ENCODE results near the gene ATF4.

Gene ATF4

DNA sequence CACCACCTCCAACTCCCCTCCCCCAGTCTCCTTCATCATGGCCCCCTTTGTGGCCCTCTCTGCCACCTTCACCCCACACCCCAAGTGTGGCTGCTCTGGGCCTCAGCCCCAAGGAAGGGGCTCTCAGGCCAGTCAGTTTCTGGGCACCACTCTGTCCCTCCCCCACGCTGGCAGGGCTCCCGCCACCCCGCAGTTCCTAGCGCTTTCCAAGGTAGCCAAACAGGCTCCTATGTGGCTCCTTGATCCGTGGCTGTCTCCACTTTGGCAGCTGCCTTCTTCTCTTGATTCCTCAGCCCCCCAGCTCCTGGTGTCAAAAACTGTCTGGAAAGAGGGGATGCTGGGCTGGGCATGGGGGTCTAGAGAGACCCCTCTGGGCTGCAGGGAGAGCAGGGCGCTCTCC, 39.8 kb downstream of the ATF4 start:
- no peak for DNase-seq

GRCh38 chr22:39562839-39563489, 42.6 kb downstream of the ATF4 start:
- DNase-seq, result no peak

DNA sequence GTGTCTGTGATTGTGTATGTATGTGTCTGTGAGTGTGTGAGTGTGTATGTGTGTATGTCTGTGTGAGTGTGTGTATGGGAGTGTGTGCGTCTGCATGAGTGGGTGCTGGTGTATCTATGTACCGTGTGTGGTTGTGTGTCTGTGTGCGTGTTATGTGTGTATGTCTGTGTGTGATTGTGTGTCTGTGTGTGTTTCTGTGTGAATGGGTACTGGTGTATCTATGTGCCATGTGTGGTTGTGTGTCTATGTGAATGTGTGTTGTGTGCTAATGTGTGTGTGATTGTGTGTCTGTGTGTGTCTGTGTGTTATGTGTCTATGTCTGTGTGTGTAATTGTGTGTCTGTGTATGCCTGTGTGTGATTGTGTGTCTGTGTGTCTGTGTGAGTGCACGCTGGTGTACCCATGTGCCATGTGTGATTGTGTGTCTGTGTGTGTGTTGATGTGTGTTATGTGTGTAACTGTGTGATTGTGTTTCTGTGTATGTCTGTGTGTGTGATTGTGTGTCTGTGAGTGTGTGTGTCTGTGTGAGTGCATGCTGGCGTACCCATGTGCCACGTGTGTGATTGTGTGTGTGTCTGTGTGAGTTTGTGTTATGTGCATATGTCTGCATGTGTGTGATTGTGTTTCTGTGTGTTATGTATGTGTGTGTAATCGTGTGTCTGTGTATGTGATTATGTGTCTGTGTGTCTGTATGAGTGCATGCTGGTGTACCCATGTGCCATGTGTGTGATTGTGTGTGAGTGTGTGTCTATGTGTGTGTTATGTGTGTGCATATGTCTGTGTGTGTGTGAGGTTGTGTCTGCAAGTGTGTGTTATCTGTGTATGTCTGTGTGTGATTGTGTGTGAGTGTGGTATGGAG, 43.4 kb downstream of the ATF4 start:
- DNase-seq, result no peak

DNA sequence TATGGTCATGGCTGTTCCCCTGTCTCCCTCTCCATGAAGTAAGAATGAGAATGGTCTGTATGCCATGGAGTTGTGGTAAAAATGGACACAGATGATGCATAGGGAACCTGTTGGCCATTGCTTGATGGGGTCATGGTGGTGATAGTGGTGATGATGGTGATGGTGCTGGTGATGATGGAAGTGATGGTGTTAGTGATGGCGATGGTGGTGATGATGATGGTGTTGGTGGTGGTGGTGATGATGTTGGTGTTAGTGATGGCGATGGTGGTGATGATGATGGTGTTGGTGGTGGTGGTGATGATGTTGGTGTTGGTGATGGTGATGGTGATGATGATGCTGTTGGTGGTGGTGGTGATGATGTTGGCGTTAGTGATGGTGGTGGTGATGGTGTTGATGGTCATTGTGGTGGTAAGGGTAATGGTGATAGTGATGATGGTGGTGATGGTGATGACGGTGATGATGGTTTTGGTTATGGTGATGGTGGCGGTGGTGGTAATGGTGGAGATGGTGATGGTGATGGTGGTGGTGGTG, 45.1 kb downstream of the ATF4 start:
- DNase-seq, result no peak

DNA sequence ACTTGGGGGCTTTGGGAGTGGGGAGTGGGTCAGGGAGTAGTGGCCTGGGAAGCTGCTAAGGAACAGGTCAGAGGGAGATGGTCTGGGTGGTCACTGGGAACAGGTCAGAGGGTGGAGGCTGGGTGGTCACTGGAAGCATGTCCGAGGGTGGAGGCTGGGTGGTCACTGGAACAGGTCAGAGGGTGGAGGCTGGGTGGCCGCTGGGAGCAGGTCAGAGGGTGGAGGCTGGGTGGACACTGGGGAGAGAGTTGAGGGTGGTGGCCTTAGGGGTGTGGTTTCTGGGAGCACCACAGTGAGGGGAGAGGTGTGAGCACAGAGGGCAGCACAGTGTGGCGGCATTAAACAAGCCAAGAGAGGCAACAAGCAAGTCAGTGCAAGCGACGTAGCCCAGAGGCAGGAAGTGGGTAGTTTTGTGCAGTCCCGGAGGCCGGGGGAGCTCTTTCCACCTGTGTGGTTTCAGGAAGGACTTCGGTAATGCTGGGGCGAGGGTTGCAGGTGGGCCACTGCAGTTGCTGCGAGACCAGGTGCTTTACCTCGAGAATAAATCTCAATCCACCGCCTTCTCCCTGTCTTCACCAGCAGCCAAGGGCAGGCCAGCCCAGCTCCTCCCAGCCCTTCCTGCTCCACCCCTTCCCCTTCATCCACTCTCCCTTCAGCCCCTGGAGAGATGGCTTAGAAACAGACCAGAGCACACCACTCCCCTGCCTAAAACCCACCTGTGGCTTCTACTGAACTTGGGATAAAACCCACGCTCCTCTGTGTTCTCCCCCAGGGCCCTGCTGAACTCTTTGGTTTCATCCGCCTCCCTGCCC, 47.0 kb downstream of the ATF4 start:
- DNase-seq, result no peak

- DNase-seq, result no peak
Observed at GRCh38 chr22:39568278-39568981, 48.1 kb downstream of the ATF4 start.

DNA sequence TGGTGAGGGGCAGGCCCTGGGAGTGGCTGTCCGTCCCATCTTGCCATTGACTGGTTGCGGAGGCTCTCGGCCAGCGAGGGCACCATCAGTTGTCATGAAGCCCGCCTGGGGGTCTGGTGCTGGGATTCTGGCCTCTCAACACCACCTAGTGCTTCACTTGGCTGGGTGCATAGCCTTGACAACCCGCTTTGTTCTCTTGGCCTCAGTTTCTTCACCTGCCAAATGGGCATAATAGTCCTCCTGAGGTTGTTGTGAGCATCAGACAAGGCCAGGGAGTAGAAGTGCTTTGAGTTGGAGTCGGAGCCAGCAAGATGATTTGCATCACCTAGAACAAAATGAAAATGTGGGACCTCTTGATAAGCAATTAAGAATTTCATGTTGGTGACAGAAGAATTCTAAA, 48.7 kb downstream of the ATF4 start:
- DNase-seq, result no peak

GRCh38 chr22:39570226-39570625, 49.9 kb downstream of the ATF4 start:
- no peak for DNase-seq

GRCh38 chr22:39570665-39571064, 50.3 kb downstream of the ATF4 start, which contains the start of gene CACNA1I:
Gene CACNA1I, plus strand, starts transcription at chr22:39570753. Its CDS starts 0 bp downstream, at chr22:39570753.
- no peak for DNase-seq

GRCh38 chr22:39571538-39571937, 51.2 kb downstream of the ATF4 start:
- no peak for DNase-seq
